ENCODE measurements around the gene ADAMTS17.

GRCh38 chr15:100298257-100298656 lies 43.5 kb downstream of the ADAMTS17 start:
- TF ChIP-seq CTCF (conservative IDR thresholded peaks at IDR 0.05), result no peak
- no peak for TF ChIP-seq ZFX (IDR thresholded peaks at IDR 0.05)
